GM19328 (cell line): Measurements from ENCODE around the gene PTOV1.

Source experiments
- ATAC-seq: cut with Tn5 transposase; IDR thresholded peaks from one replicate; pipeline ENCODE4 v1.9.1; 2021; ENCODE audit warnings: mild to moderate bottlenecking, moderate library complexity; ENCODE audit not compliant: unreplicated experiment

The PTOV1 gene

GRCh38 chr19:49887665-49888509, 36.9 kb downstream of the PTOV1 start:
- ATAC-seq = no peak

- no peak for ATAC-seq
These were observed 37.5 kb downstream of the PTOV1 start for GRCh38 chr19:49888510-49888824.

- ATAC-seq = no peak
These were observed 38.2 kb downstream of the PTOV1 start for GRCh38 chr19:49889038-49889686.

- ATAC-seq = no peak
These were observed 38.9 kb downstream of the PTOV1 start for GRCh38 chr19:49889687-49890348.

GRCh38 chr19:49890349-49891311, 39.7 kb downstream of the PTOV1 start:
- ATAC-seq = no peak

- no peak for ATAC-seq
These were observed 40.4 kb downstream of the PTOV1 start for GRCh38 chr19:49891393-49891792.

- ATAC-seq = no peak
These were observed 41.8 kb downstream of the PTOV1 start for GRCh38 chr19:49892716-49893115.

GRCh38 chr19:49894011-49894664, 43.2 kb downstream of the PTOV1 start:
- ATAC-seq = no peak

GRCh38 chr19:49894879-49895565, 44.1 kb downstream of the PTOV1 start:
- ATAC-seq = no peak

- no peak for ATAC-seq
These were observed 44.8 kb downstream of the PTOV1 start for GRCh38 chr19:49895566-49896297.

- no peak for ATAC-seq
These were observed 46.1 kb downstream of the PTOV1 start, which contains the start of gene IL4I1 for GRCh38 chr19:49896863-49897621. IL4I1 (minus strand) TSS chr19:49896887; CDS start chr19:49896160, 727 bp downstream.

- no peak for ATAC-seq
These were observed 53.2 kb downstream of the PTOV1 start for GRCh38 chr19:49904136-49904535.

- no peak for ATAC-seq
These were observed 56.1 kb downstream of the PTOV1 start for GRCh38 chr19:49906879-49907564.

- no peak for ATAC-seq
These were observed 56.9 kb downstream of the PTOV1 start for GRCh38 chr19:49907745-49908446.

- ATAC-seq = no peak
These were observed 57.8 kb downstream of the PTOV1 start for GRCh38 chr19:49908480-49909420.

- ATAC-seq = no peak
These were observed 59.2 kb downstream of the PTOV1 start for GRCh38 chr19:49910179-49910578.
